Left renal cortex interstitium (tissue), 4 donors: ENCODE measurements around the gene FCN2. TPM values are rescaled to one million over a fixed set of nuclear protein-coding genes. Genes with fewer than 3 reads are reported as not detected.

Source experiments
- DNase-seq, 4 donors: peaks; one replicate each; pipeline ENCODE4 v3.0.0-alpha.2; 2013; ENCODE audit warnings: low read depth in 4 of 4, low spot score in 2 of 4, missing footprints in 1 of 4
- polyA plus RNA-seq, 4 donors: library from polyadenylated mRNA; unstranded; fragments of 120-200 nt; gene quantifications; one replicate each; pipeline ENCODE4 v1.2.1, GENCODE V29; 2013; ENCODE audit not compliant: insufficient read length in 4 of 4

Gene FCN2
- polyA plus RNA-seq, 4 donors, result 0.66 to 0.95 (median 0.83) TPM; not detected in 1

DNA sequence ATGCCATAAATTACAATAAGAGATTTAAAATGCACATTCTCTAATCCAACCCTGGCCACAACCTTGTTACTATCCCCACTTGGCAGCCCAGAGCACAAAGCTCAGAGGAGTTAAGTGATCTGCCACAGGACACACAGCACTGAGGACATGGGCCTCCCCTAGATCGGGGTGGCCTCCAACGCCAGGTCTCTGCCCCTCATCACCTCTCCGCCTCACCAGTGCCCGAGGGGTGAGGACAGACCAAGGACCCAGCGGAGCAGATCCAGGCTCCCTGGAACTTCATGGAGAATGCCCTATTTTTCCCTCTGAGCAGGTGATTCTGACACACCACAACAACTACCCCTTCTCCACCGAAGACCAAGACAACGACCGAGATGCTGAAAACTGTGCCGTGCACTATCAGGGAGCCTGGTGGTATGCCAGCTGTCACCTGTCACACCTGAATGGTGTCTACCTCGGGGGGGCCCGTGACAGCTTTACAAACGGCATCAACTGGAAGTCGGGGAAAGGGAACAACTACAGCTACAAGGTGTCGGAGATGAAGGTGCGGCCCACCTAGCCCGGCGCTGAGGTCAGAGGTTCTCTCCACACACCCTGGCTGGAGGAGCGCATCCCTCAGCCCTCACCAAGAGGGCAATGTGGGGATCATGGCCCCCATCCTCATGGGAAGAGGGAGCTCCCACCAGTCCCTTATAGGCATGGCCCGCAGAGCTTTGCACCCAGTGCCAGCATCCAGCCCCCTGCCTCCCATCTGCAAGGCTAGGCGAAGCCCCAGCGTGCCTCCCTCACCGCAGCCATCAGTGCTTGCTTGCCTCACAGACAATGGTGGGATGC, 12.5 kb upstream of the FCN2 start:
- DNase-seq, result no peak

DNA sequence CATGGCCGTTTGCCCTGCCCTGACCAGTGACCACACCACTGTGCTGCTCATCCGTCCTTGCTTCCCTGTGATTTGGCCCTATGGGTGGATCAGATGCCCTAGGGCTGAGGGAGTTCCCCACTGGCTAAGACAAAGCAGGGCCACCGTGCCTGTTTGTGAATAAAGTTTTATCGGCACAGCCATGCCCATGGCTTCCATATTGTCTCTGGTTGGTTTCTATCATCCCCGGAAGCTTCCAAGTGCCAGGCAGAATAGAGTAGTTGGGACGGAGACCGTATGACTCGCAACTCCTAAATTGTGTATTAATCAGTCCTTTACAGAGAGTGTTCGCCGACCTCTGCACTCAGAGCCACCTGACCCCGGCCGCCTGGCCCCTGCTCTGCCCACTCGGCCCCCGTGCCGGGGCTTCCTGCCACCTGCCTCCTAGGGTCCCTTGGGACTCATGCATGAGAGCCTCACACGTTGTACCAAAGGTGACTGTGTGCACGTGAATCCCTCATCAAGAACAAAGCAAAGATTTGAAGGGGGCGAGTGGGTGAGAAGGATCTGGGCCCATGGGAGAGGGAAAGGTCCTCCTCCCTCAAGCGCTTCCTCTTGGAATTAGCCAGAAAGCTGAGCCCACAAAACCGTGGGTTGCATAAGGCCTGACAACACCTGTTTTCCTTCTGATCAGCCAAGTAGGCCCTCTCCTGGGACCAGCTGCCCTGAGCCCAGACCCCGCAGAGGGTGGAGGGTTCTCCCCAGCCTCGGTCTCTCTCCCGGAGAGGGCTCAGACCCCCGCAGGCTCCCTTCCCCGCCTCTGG, 11.7 kb upstream of the FCN2 start:
- no peak for DNase-seq

DNA sequence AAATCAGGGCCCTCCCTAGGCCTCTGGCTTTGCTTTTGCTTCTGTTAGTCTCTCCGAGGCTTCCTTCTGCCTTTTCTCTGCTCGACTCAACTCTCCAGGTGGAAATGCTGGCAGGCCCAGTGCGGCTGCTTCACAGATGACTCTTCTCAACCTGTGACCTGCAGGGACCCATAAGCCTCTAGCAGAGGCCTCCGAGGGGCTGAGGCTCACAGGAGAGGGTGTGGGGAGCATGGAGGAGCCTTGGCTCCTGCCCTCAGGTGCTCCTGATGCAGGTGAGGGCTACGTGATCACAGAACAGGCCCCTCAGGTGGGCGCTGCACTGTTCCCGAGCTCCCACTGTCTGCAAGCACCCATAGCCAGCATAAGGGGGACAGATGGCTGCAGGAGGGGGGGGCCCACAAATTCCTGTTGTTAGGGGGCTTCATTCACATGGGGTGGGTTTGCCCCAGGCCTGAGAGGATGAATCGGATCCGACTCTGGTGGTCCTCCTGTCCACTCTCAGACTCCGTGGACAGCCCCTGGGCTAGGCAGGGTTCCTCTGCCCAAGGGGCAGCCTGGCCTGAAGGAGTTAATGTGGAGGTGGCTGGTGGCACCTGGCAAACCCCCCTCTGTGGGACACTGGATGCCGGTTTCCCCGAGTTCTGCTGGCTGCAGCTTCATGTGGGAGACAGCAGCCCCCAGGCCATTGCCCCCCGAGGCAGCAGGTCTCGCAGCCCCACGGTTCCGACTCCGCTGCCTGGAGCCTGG, 10.9 kb upstream of the FCN2 start:
- no peak for DNase-seq

DNA sequence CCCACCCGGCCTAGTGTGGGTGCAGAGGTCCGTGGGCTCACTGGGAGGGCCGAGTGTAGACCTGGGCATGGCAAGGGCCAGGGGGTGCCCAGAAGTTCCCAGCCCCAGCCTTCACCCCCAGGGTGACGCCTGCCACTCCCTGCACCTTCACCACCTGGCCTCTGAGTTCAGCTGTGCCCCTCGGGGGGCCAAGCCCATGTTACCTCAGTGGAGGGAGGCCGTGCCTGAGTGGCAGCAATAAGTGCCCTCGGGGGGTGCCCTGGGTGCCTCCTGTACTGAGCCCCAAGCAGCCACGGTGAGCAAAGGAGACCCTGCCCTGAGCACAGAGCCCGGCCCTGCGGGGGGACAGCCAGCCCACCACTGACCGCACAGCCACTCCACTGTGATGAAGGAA, 10.3 kb upstream of the FCN2 start:
- no peak for DNase-seq

DNA sequence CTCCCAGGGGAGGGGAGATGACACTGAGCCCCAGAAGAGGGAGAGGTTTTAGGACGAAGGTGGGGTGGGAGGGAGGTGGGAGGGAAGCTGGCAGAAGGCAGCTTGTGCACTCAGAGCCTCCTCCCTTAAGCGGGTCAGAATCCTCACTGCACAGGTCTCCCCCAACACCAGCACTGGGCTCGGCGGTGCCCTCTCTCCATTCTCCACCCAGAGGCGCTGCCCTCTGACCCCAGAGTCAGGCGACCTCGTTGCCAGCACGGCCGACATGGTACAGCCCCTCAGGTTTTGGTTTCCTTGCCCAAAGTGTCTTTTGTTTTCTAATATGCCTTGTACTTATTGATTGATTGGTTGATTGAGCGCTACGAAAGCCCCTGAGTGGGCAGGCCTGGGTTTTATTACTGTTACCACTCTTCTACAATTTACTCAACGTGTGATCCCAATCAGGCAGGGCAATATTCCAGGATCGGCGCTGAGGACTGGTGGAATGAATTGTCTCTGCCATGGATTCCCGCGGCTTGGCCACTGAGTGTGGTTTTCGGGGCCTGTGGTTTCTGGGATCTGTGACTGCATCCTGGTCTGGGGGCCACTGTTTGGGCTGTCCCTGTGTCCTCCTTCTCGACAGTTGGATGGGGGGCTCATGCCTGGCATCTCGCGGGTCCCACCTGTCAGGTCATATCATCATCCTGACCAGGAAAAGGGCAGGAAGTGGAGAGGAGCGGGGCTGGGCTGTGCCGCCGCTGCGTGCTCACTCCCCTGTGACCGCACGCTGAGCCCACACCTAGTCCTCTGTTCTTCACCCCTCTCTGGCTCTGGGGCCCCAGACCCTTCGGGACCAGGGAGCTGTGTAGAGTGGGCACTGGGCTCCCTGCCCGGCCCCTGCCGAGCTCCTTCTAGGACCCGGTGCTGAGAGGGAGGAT, 9.6 kb upstream of the FCN2 start:
- DNase-seq, result no peak

DNA sequence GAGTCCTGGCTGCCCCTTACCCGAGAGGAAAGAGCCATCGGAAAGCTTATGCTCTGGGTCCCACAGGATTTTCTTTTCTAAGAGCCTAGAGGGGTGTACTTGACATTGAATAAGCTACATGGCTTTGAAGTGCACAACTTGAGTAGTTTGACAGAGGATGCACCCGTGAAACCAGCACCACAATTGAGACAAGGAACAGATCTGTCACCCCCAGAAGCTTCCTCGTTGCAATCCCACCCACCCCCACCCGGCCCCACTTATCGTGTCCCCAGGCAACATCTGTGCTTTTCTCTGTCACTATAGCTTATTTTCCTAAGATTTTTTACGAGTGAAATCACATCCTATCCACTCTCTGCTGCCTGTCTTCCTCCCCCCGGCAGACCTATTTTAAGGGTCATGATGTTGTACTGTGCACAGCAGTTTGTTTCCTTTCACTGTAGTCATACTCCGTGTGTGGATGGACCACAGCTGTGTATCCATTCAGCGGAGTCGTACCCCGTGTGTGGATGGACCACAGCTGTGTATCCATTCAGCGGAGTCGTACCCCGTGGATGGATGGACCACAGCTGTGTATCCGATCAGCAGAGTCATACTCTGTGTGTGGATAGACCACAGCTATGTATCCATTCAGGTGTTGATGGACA, 8.8 kb upstream of the FCN2 start:
- peak in 3 of 4 donors; percentile 20 to 59 (median 50) for DNase-seq

DNA sequence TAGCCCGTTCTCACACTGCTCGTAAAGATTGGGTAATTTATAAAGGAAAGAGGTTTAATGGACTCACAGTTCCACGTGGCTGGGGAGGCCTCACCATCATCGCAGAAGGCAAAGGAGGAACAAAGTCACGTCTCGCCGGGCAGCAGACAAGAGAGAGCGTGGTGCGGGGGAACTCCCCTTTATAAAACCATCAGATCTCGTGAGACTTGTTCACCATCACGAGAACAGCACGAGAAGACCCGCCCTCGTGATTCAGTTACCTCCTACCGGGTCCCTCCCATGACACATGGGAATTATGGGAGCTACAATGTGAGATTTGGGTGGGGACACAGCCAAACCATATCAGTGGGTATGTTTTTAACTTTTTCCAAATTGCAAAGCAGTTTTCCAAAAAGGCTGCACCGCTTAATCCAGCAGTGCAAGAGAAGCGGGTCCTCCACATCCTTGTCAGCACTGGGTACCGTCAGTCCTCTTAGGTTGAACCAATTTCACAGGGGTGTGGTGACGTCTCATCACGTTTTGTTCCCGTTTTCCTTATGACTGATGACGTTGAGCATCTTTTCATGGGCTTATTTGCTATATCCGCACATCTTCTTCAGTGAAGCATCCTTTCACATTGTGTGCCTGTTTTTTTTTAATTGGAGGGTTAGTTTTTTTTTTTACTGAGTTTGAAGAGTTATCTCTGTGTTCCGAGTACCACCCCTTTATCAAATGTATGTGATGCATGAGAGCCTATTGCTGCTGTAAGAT, 8.0 kb upstream of the FCN2 start:
- DNase-seq, result no peak

DNA sequence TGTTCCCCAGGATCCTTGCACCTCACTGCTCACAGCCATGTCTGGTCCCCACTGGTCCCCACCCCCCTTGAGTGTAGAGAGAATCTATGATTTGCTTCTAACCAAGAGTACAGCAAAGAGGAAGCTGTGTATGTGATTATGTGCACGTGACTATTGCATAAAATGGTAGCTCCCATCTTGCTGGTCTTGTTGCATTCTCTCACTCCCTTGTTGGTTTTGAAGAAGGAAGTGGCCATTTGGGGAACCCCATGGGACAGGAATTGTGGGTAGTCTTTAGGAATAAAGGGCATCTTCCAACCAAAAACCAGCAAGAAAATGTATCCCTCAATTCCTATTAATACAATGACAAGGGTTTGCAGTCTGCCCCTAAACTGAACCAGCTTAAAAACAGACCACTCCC, 5.2 kb upstream of the FCN2 start:
- no peak for DNase-seq

DNA sequence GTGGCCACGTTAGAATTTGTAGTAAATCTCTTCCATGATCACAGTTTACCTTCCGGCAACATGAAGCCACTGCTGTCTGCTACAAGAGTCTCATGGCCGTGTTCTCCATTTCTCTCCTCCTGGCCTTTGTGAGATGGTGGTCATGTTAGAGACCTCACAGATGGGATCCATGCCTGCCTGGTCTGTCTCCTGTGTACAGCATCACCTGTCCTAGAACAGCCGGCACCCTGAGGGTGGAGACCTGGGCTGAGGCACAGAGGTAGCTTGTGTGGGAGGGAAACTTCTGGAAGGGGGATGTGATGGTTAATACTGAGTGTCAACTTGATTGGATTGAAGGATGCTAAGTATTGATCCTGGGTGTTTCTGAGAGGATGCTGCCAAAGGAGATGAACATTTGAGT, 3.1 kb upstream of the FCN2 start:
- no peak for DNase-seq

DNA sequence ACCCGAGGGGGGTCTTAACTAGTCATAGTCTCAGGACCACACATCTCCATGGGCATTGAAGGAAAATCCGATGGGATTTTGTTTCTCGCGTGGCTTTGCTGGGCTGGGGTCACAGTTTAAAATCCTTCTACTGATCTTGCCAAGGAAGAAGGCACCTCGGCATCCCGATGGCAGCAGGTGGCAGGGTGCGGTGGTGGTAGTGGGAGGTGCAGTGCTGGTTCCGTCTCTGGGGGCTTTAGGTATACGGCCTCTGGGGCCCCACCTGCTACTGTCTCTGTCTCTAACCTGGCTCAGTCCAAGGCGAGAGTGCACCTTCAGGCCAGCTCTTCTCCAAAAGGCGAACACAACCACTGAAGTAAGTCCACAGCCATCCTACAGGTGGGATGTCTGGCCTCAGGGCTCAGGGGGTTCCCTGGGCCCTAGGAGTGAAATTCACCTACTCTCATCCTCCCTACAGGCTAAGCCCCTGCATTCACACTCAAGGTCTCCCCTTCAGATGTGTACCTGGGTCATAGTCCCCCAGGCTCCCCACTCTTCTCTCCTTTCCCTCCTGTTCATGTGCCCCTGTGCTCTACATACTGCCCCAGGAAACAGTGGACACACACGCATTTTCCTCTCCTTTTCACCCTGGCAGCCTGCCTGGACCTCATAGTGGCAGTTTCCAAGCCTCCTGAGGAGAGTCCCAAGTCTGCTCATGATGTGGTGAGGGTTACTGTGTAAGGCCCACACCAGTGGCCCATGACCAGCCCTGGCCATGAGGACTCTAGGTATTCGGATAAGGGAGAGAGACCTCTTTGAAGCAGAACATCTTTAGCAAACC, 736 bp upstream of the FCN2 start:
- DNase-seq, result no peak

DNA sequence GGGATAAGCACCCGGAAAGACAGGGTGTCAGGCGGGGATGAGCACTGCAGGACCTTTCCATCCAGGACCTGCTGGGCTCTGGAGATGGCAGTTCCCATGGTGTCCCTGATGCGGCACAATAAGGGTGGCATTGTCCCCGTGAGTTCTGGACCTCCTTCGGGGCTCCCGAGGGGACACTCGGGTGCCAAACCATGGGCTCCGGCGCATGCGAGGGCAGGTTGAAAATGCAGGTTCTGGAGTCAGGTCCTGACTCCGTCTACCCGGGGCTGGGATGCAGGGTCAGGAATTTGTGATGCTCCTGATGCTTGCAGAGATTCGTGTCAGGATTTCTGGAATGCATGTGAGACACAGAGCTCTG, 682 bp downstream of the FCN2 start:
- DNase-seq, result no peak

DNA sequence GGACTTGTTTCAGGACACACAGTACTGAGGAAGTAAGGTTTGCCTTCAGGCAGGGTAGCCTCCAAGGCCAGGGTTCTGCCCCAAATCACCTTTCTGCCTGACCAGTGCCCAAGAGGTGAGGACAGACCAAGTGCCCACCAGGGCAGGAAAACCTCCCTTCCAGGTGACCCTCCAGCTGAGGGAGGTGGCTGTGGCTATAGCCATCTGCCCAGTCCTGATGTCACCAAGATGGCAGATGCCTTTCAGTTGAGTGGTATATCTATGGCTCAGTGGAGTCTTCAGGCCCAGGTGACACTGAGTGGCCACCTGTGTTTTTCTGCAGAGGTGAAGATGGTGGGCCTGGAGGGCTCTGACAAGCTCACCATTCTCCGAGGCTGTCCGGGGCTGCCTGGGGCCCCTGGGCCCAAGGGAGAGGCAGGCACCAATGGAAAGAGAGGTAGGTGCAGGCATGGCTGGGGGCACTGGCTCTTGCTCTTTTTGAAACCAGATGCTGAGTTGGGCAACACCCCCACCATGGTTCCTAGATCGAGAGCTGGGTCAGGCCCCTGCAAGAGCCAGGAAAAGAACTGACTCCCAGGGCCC, 1.7 kb downstream of the FCN2 start:
- DNase-seq, result no peak

DNA sequence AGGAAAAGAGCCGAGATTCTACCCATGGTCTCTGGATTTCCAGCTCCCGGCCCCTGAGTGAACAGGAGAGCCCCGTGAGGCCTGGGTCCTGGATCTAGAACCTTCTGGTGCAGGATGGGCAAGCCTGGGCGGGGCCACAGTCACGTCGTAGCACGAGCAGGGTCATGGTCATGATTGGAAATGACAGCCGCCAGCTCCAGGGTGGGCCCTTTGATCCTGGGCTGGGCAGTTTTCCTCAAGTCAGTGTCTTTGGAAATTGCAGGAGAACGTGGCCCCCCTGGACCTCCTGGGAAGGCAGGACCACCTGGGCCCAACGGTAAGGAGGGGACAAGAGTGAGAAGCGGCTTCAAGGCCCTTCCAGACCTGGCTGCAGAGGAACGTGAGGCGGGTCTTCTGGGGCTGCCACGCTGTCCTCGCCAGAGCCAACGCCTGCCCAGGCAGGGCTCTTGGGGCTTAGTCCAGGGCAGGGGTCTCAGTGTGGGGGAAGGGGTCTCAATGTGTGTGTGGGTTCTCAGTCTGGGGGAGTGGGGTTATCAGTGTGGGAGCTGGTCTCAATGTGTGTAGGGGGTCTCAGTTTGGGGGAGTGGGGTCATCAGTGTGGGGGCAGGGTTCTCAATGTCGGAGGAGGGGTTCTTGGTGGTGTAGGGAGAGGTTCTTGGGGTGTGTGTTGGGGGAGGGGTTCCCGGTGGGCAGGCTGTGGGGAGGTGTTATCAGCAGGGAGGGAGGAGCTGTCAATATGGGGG, 2.6 kb downstream of the FCN2 start:
- no peak for DNase-seq

DNA sequence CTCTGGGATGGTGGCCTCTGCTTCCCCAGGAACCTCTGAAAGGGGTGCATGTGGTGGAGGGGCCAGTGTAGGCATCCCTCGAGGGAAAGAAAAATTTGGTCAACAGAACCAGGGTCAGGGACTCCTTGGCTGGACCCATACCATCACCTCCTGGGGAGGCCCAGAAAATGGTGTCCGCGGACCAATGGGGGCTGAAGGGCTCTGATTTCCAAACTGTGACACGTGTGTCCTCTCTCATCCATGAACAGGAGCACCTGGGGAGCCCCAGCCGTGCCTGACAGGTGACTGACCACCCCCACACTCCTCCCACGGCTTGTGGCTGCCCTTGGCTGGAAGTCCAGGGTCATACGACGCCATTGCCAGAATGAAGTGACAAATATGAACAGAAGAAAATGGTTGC, 3.9 kb downstream of the FCN2 start:
- DNase-seq, result no peak

DNA sequence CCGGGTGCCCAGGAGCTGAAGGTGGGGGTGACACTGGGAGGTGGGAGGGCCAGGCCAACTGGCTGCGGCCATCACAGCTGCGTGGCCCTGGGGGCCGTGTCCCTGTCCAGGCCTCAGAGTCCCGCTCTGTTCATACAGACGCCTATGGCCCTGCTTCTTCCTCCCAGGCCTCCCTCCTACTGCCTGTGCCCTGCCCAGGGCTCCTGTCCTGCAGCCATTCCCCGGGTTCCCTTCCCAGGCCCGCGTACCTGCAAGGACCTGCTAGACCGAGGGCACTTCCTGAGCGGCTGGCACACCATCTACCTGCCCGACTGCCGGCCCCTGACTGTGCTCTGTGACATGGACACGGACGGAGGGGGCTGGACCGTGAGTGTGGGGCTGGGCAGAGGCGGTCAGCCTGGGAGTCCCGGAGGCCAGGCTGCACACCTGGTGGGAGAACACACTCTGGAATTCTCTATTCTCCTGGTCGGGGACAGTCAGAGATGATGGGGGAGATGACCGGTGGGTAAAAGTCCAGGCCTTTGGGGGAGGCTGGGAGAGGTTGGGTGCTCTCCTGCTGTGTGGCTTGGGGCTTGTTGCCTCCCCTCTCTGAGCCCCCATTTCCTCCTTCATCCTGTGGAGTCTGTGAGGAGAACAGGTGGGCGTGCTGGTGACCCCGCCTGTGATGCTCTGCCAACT, 4.5 kb downstream of the FCN2 start:
- DNase-seq, result no peak

DNA sequence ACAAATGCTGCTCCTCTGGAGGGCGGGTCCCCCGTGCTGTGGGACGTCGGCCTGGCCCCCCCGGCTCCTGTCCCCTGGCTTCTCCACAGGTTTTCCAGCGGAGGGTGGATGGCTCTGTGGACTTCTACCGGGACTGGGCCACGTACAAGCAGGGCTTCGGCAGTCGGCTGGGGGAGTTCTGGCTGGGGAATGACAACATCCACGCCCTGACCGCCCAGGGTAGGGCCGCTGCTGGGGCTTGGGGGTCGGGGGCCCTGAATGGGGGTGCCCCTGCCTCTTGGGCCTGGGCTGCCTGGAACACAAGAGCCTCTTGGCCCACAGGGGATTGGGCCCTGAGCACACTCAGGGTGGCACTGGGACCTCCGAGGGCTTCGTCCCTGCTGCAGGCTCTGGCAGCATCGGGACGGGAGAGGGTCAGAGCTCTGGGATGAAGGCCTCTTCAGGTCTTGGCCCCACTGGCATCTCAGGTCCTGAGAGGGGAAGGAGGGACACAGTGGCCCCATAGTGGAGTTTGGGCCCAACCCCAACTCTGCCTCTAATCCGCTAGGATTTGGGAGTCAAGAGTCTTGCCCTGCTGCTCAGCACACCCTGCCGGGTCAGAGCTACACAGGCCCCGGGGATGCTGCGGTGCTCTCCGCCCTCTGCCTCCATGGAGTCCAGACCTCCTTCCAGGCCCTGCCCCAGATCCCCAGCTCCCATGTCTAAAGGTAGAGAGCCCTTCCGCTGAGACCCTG, 5.2 kb downstream of the FCN2 start:
- DNase-seq, result no peak
